GM12878 (cell line): ENCODE data around the gene RNU6-9. TPM values are rescaled to one million over a fixed set of nuclear protein-coding genes. Genes with fewer than 3 reads are reported as not detected.

Experiments used
- ATAC-seq: fragments of 200-7000 bp; cut with Tn5 transposase; 3 replicates; pipeline ENCODE4 v1.9.1; 2020; ENCODE audit warnings: mild to moderate bottlenecking, moderate library complexity
- BruUV-seq: library from RNA; stranded (reverse); fragments of 400-500 nt; replicated peaks from 2 replicates; lab custom pipeline; 2021; lab: Mats Ljungman, UMichigan
- CTCF ChIA-PET: fragments of 300-600 bp; sonication (Branson Sonifier 250); formaldehyde crosslinking; extraction: SDS; loops from one replicate; lab custom pipeline; 2021; ENCODE audit warnings: inconsistent platforms; lab: Yijun Ruan, JAX
- POLR2A ChIA-PET: fragments of 350-600 bp; formaldehyde crosslinking; extraction: SDS; loops from one replicate; lab custom pipeline; 2021; ENCODE audit warnings: inconsistent platforms; lab: Charles Lee
- RAD21 ChIA-PET: fragments of 300-600 bp; sonication (Branson Sonifier 250); formaldehyde crosslinking; loops from one replicate; lab custom pipeline; 2023; ENCODE audit warnings: antibody characterized with exemption; ENCODE audit not compliant: unreplicated experiment; lab: Charles Lee
- SMC1A ChIA-PET: fragments of 300-600 bp; sonication (Branson Sonifier 250); formaldehyde crosslinking; loops from one replicate; lab custom pipeline; 2023; ENCODE audit not compliant: unreplicated experiment, uncharacterized antibody; lab: Charles Lee
- DNase-seq: peaks from one replicate; pipeline ENCODE4 v3.0.0-alpha.2; 2011; ENCODE audit warnings: low read depth, low spot score
- FAIRE-seq: peaks from 3 replicates; lab custom pipeline; 2011; peaks lifted over from hg19 to GRCh38; lab: Jason Lieb, UNC
- H2AFZ ChIP-seq: 2 replicates; pipeline ENCODE4 v1.6.0; 2011; ENCODE audit warnings: low read depth, low read length, control low read depth; ENCODE audit not compliant: control insufficient read depth
- H3K27ac ChIP-seq: 2 replicates; pipeline ENCODE4 v1.5.1; 2011; ENCODE audit warnings: control low read depth; ENCODE audit not compliant: control insufficient read depth, insufficient read depth
- H3K27me3 ChIP-seq, 2 experiments: replicated peaks in 1 of 2; 2 replicates each; pipeline versions ENCODE4 v1.6.0 to v1.6.1; 2011; ENCODE audit warnings: low read length in 1 of 2; ENCODE audit not compliant: control insufficient read depth in 2 of 2, insufficient read depth in 2 of 2
- H3K36me3 ChIP-seq, 2 experiments: 2 replicates each; pipeline ENCODE4 v1.5.1; 2011; ENCODE audit warnings: low read length in 1 of 2; ENCODE audit not compliant: control insufficient read depth in 2 of 2, insufficient read depth in 2 of 2
- H3K4me1 ChIP-seq: 2 replicates; pipeline ENCODE4 v1.6.1; 2011; ENCODE audit warnings: mild to moderate bottlenecking, low read length, moderate library complexity, mixed read lengths; ENCODE audit not compliant: control insufficient read depth, insufficient read depth
- H3K4me2 ChIP-seq: 2 replicates; pipeline ENCODE4 v1.6.0; 2011; ENCODE audit warnings: control low read depth; ENCODE audit not compliant: control insufficient read depth, insufficient read depth
- H3K4me3 ChIP-seq: fragments of 200-600 bp; sonication (generic); 2 replicates; pipeline ENCODE4 v1.5.1; 2016
- H3K79me2 ChIP-seq: 2 replicates; pipeline ENCODE4 v1.6.0; 2011; ENCODE audit warnings: low read length; ENCODE audit not compliant: control insufficient read depth, insufficient read depth
- H3K9ac ChIP-seq: 2 replicates; pipeline ENCODE4 v1.8.0; 2011; ENCODE audit warnings: low read length, control low read depth, mixed read lengths; ENCODE audit not compliant: control insufficient read depth, insufficient read depth
- H3K9me3 ChIP-seq: replicated peaks from 3 replicates; pipeline ENCODE4 v1.5.1; 2011; ENCODE audit warnings: mild to moderate bottlenecking, low read length; ENCODE audit not compliant: control insufficient read depth, insufficient read depth
- H4K20me1 ChIP-seq: 2 replicates; pipeline ENCODE4 v1.6.0; 2011; ENCODE audit not compliant: control insufficient read depth, insufficient read depth
- BMI1 ChIP-seq: fragments of 450-650 bp; IDR thresholded peaks from 2 replicates; pipeline ENCODE4 v1.6.1; 2016; ENCODE audit warnings: mild to moderate bottlenecking, moderate library complexity, borderline replicate concordance
- CBX3 ChIP-seq: fragments of 200-600 bp; sonication (generic); IDR thresholded peaks from 2 replicates; pipeline ENCODE4 v1.6.1; 2016; ENCODE audit warnings: low read depth, borderline replicate concordance
- CREB1 ChIP-seq: IDR thresholded peaks from 2 replicates; pipeline ENCODE4 v1.6.1; 2012; ENCODE audit warnings: low read depth, mild to moderate bottlenecking, inconsistent platforms
- FOXK2 ChIP-seq: fragments of 450-650 bp; IDR thresholded peaks from 2 replicates; pipeline ENCODE4 v1.6.1; 2017; ENCODE audit warnings: mild to moderate bottlenecking, moderate library complexity
- IKZF1 ChIP-seq: fragments of 450-650 bp; conservative IDR thresholded peaks from 2 replicates; pipeline ENCODE4 v1.6.1; 2017; ENCODE audit warnings: antibody characterized with exemption, mild to moderate bottlenecking
- IRF4 ChIP-seq: IDR thresholded peaks from 2 replicates; pipeline ENCODE4 v1.6.1; 2011; ENCODE audit warnings: low read depth, low read length
- KDM1A ChIP-seq: fragments of 200-600 bp; sonication (generic); IDR thresholded peaks from 2 replicates; pipeline ENCODE4 v1.6.1; 2016; ENCODE audit warnings: borderline replicate concordance
- LARP7 ChIP-seq: fragments of 450-650 bp; IDR thresholded peaks from 2 replicates; pipeline ENCODE4 v1.6.1; 2017; ENCODE audit warnings: mild to moderate bottlenecking
- MEF2A ChIP-seq: IDR thresholded peaks from 2 replicates; pipeline ENCODE4 v1.6.1; 2011; ENCODE audit warnings: low read depth, mild to moderate bottlenecking, low read length, moderate library complexity; ENCODE audit not compliant: insufficient read depth
- MEF2B ChIP-seq: fragments of 450-650 bp; IDR thresholded peaks from 2 replicates; pipeline ENCODE4 v1.6.1; 2018; ENCODE audit warnings: mild to moderate bottlenecking, moderate library complexity; ENCODE audit not compliant: partially characterized antibody, poor library complexity, severe bottlenecking
- SPI1 ChIP-seq: IDR thresholded peaks from 2 replicates; pipeline ENCODE4 v1.6.1; 2011; ENCODE audit warnings: low read depth, mild to moderate bottlenecking, low read length, moderate library complexity, borderline replicate concordance; ENCODE audit not compliant: insufficient read depth
- ZZZ3 ChIP-seq: IDR thresholded peaks from 2 replicates; pipeline ENCODE4 v1.6.1; 2011; ENCODE audit warnings: low read depth; ENCODE audit not compliant: control insufficient read depth, insufficient read length
- WGBS: methylation state at CpG from one replicate; pipeline ENCODE4 v1.1.6; 2016; ENCODE audit warnings: low lambda C conversion rate; ENCODE audit not compliant: insufficient replicate concordance, insufficient coverage; ENCODE audit errors: missing lambda C conversion rate; 5-methylcytosine and 5-hydroxymethylcytosine counted together
- in situ Hi-C: fragments of 300-500 bp; cut with MboI; formaldehyde crosslinking; loops from 9 replicates; pipeline ENCODE4 v1.14.3; 2018; ENCODE audit warnings: mixed read lengths
- intact Hi-C: fragments of 100-400 bp; cut with micrococcal nuclease; formaldehyde crosslinking; loops from one replicate; pipeline ENCODE4 v1.14.2; 2022; ENCODE audit not compliant: unreplicated experiment
- polyA plus RNA-seq, 11 experiments: library from polyadenylated mRNA; depleted of rRNA in 4 of 11; unstranded in 6 of 11; stranded (reverse) in 5 of 11; fragments of >200 nt; fragmentation: Nextera tagmentation in 4 of 11; fragmentation: Illumina TruSeq in 1 of 11; extraction: Ambion mirVana in 4 of 11; extraction: Trizol in 1 of 11; gene quantifications; 1 replicate in 1 of 11; 2 replicates in 10 of 11; pipeline versions ENCODE4 v1.2.1 to v1.2.3, GENCODE V29; 2011 to 2016; ENCODE audit warnings: inconsistent platforms in 2 of 11, missing spikeins in 2 of 11, low read depth in 1 of 11
- total RNA-seq, 4 experiments: library from RNA; depleted of rRNA in 3 of 4; stranded (reverse); fragments of >200 nt in 3 of 4; fragmentation: Illumina TruSeq in 1 of 4; extraction: Trizol in 1 of 4; gene quantifications; 2 replicates each; pipeline versions ENCODE4 v1.2.1 to v1.2.3, GENCODE V29; 2013 to 2021
- TF ChIP-seq, protein P1 (sequence below): IDR thresholded peaks from 2 replicates; pipeline ENCODE4 v1.6.1; 2012; ENCODE audit warnings: improper control_type of control experiment, low read depth, low read length; ENCODE audit not compliant: insufficient replicate concordance
- TF ChIP-seq, protein P2 (sequence below): fragments of 450-650 bp; IDR thresholded peaks from 2 replicates; pipeline ENCODE4 v1.6.1; 2017; ENCODE audit warnings: mild to moderate bottlenecking, moderate library complexity

Gene RNU6-9
- total and polyA plus RNA-seq, 10 of the 15 experiments (the other 5 are each of a cell fraction or from before 2014, with no cell fraction given), result not detected

DNA sequence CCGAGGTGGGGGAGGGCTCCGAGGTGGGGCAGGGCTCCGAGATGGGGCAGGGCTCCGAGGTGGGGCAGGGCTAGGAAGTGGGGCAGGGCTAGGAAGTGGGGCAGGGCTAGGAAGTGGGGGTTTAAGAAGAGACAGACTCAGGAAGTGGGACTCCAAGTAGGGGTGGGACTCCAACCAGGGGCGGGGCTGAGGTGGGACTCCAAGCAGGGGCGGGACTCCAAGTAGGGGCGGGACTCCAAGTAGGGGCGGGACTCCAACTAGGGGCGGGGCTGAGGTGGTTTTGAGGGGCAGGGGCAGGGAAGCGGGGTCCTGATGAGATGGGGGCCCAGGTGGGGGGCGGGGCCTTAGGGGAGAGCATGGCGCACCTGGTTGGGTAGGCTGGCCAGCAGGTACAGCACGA lies 20.2 kb upstream of the RNU6-9 start:
- Histone ChIP-seq H3K4me3 (no peak overlapping the region), H3K27ac (no peak overlapping the region), H3K9me3 (no peaks in the 10 kb centered on the region), H3K27me3 (no peaks in the 10 kb centered on the region), H3K9ac (no peak overlapping the region), H3K4me2 (no peak overlapping the region), H3K36me3 (no peaks in the 10 kb centered on the region; a peak in 2 of 4 replicates), H3K4me1 (no peaks in the 10 kb centered on the region), H2AFZ (no peak overlapping the region), H4K20me1 (no peaks in the 10 kb centered on the region), H3K79me2 (no peaks in the 10 kb centered on the region)
- CTCF ChIA-PET, result no interaction called here
- RAD21 ChIA-PET, result no interaction called here
- FAIRE-seq (no peak), DNase-seq (peak; percentile 32), ATAC-seq (peak; percentile 93)
- SMC1A ChIA-PET, result interaction anchor here (0.7 kb wide), 1 partner anchor 17 kb away, joined by 4 read pairs; no protein-coding TSS in a partner anchor
- intact Hi-C loops, result no loop called here
- POLR2A ChIA-PET, result no interaction called here
- WGBS, result 2% methylated on average over 6 of the region's 13 CpGs
- in situ Hi-C loops, result no loop called here
- no TSS peak for BruUV-seq
- TF ChIP-seq IRF4 (no peak), CBX3 (no peak), MEF2B (no peak), BMI1 (no peak), SPI1 (no peak), LARP7 (no peak), CREB1 (no peak), MEF2A (no peak), ZZZ3 (no peak), IKZF1 (no peak), KDM1A (no peak), FOXK2 (no peak)
- TF ChIP-seq, protein P1, sequence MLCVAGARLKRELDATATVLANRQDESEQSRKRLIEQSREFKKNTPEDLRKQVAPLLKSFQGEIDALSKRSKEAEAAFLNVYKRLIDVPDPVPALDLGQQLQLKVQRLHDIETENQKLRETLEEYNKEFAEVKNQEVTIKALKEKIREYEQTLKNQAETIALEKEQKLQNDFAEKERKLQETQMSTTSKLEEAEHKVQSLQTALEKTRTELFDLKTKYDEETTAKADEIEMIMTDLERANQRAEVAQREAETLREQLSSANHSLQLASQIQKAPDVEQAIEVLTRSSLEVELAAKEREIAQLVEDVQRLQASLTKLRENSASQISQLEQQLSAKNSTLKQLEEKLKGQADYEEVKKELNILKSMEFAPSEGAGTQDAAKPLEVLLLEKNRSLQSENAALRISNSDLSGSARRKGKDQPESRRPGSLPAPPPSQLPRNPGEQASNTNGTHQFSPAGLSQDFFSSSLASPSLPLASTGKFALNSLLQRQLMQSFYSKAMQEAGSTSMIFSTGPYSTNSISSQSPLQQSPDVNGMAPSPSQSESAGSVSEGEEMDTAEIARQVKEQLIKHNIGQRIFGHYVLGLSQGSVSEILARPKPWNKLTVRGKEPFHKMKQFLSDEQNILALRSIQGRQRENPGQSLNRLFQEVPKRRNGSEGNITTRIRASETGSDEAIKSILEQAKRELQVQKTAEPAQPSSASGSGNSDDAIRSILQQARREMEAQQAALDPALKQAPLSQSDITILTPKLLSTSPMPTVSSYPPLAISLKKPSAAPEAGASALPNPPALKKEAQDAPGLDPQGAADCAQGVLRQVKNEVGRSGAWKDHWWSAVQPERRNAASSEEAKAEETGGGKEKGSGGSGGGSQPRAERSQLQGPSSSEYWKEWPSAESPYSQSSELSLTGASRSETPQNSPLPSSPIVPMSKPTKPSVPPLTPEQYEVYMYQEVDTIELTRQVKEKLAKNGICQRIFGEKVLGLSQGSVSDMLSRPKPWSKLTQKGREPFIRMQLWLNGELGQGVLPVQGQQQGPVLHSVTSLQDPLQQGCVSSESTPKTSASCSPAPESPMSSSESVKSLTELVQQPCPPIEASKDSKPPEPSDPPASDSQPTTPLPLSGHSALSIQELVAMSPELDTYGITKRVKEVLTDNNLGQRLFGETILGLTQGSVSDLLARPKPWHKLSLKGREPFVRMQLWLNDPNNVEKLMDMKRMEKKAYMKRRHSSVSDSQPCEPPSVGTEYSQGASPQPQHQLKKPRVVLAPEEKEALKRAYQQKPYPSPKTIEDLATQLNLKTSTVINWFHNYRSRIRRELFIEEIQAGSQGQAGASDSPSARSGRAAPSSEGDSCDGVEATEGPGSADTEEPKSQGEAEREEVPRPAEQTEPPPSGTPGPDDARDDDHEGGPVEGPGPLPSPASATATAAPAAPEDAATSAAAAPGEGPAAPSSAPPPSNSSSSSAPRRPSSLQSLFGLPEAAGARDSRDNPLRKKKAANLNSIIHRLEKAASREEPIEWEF, result no peak
- TF ChIP-seq, protein P2, sequence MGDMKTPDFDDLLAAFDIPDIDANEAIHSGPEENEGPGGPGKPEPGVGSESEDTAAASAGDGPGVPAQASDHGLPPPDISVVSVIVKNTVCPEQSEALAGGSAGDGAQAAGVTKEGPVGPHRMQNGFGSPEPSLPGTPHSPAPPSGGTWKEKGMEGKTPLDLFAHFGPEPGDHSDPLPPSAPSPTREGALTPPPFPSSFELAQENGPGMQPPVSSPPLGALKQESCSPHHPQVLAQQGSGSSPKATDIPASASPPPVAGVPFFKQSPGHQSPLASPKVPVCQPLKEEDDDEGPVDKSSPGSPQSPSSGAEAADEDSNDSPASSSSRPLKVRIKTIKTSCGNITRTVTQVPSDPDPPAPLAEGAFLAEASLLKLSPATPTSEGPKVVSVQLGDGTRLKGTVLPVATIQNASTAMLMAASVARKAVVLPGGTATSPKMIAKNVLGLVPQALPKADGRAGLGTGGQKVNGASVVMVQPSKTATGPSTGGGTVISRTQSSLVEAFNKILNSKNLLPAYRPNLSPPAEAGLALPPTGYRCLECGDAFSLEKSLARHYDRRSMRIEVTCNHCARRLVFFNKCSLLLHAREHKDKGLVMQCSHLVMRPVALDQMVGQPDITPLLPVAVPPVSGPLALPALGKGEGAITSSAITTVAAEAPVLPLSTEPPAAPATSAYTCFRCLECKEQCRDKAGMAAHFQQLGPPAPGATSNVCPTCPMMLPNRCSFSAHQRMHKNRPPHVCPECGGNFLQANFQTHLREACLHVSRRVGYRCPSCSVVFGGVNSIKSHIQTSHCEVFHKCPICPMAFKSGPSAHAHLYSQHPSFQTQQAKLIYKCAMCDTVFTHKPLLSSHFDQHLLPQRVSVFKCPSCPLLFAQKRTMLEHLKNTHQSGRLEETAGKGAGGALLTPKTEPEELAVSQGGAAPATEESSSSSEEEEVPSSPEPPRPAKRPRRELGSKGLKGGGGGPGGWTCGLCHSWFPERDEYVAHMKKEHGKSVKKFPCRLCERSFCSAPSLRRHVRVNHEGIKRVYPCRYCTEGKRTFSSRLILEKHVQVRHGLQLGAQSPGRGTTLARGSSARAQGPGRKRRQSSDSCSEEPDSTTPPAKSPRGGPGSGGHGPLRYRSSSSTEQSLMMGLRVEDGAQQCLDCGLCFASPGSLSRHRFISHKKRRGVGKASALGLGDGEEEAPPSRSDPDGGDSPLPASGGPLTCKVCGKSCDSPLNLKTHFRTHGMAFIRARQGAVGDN, result no peak
